Activated T-helper 1 cell treated with Interleukin-2 at 50 U/mL for 16 hours (primary cell): ENCODE results near the gene TARBP1.
"Not testable (repeated sequence)": the region's sequence is repeated elsewhere in the genome, so short reads cannot be mapped to it uniquely, and the experiment has no call there.

Source experiments
- DNase-seq: peaks from one replicate; pipeline ENCODE4 v3.0.0-alpha.2; 2020; ENCODE audit warnings: low read depth

Gene TARBP1

GRCh38 chr1:234434706-234435105, 44.3 kb downstream of the TARBP1 start:
- DNase-seq, result no peak

GRCh38 chr1:234433563-234434285, 45.3 kb downstream of the TARBP1 start:
- no peak for DNase-seq

GRCh38 chr1:234431255-234431654, 47.7 kb downstream of the TARBP1 start:
- DNase-seq, result no peak

- no peak for DNase-seq
Observed at GRCh38 chr1:234430691-234431090, 48.3 kb downstream of the TARBP1 start.

- DNase-seq, result no peak
Observed at GRCh38 chr1:234429434-234429806, 49.6 kb downstream of the TARBP1 start.

GRCh38 chr1:234427950-234428646, 50.9 kb downstream of the TARBP1 start:
- DNase-seq, result no peak

- no peak for DNase-seq
Observed at GRCh38 chr1:234413990-234414389, 65.0 kb downstream of the TARBP1 start.

- DNase-seq, result no peak
Observed at GRCh38 chr1:234413485-234413884, 65.5 kb downstream of the TARBP1 start.

GRCh38 chr1:234412830-234413229, 66.1 kb downstream of the TARBP1 start:
- no peak for DNase-seq

GRCh38 chr1:234409328-234409727, 69.7 kb downstream of the TARBP1 start:
- DNase-seq, result no peak

- peak; percentile 39 for DNase-seq
Observed at GRCh38 chr1:234408757-234409156, 70.2 kb downstream of the TARBP1 start.

- DNase-seq, result no peak
Observed at GRCh38 chr1:234406871-234407270, 72.1 kb downstream of the TARBP1 start.

- no peak for DNase-seq
Observed at GRCh38 chr1:234405676-234406075, 73.3 kb downstream of the TARBP1 start.

GRCh38 chr1:234402939-234403338, 76.0 kb downstream of the TARBP1 start:
- DNase-seq, result no peak

- no peak for DNase-seq
Observed at GRCh38 chr1:234401658-234402057, 77.3 kb downstream of the TARBP1 start.

- DNase-seq, result no peak
Observed at GRCh38 chr1:234400773-234401172, 78.2 kb downstream of the TARBP1 start.

- not testable (repeated sequence) for DNase-seq
Observed at GRCh38 chr1:234399515-234399914, 79.5 kb downstream of the TARBP1 start.

GRCh38 chr1:234398849-234399381, 80.1 kb downstream of the TARBP1 start:
- DNase-seq, result no peak

- no peak for DNase-seq
Observed at GRCh38 chr1:234397732-234398131, 81.2 kb downstream of the TARBP1 start.

- DNase-seq, result no peak
Observed at GRCh38 chr1:234396871-234397270, 82.1 kb downstream of the TARBP1 start.

GRCh38 chr1:234396092-234396491, 82.9 kb downstream of the TARBP1 start:
- no peak for DNase-seq

- no peak for DNase-seq
Observed at GRCh38 chr1:234395297-234395696, 83.7 kb downstream of the TARBP1 start.

- DNase-seq, result no peak
Observed at GRCh38 chr1:234393190-234393589, 85.8 kb downstream of the TARBP1 start.
